GM19193 (cell line): ENCODE measurements around the gene GNA15.

Experiments
- POLR2A ChIP-seq: IDR thresholded peaks from 4 replicates; pipeline ENCODE4 v1.6.1; 2011; ENCODE audit not compliant: insufficient read depth, insufficient read length; ENCODE audit errors: extremely low read depth

GNA15 gene

DNA sequence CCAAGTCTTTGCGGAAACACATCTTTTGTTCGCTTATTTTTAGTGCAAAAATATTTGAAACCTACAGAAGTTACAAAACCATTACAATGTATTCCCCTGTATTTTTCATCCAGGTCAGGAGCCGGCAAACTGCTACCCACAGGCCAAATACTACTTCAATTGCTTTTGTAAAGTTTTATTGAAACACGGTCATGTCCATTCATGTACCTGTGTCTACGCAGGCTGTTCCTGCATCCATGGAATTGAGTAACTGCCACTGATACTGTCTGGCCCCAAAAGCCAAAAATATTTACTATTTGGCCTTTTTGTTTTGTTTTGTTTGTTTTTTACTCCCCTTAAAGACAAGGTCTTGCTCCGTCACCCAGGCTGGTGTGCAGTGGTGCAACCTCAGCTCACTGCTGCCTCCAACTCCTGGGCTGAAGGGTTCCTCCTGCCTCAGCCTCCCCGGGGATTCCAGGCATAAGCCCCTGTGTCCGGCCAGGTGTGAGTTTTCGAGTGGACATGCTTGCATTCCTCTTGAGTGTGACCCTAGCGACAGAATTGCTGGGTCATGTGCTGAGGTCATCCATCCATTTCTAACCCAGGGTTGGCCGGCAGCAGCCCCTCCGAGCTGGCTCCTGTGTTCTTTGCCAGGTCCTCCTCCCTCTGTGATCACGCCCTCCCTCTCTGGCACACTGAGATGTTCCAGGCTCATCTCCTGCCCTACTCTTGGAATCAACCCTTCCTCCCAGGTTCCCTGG, 31.9 kb downstream of the GNA15 start:
- TF ChIP-seq POLR2A = no peak

DNA sequence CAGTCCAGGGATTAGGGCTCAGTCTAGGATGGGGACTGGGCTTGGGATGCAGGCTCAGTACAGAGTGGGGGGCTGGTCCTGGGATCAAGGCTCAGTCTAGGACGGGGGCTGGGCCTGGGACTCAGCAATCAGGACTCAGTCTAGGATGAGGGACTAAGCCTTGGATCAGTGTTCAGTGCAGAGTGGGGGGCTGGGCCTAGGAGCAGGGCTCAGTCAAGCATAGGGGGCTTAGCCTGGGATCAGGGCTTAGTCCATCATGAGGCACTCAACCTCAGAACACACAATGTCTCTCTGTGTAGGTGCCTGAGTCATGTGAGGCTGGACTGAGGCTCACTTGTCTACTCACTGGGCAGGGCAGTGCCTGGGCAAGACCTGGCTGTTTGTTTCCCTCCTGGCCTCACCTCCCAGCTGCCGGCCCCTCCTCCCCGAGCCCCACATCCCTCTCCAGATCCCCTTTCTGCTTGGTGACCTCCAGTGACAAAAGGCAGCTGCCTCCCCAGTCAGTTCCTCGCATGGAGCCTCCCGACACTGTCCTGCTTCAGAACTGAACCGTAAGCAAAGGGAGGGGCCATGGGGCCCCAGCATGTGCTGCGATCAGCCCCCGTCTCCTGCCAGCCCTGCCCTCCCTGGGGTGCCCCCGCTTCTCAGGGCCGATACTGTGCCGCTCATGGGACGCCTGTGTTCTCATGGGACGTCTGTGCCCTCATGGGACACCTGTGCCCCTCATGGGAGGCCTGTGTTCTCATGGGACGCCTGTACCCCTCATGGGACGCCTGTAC, 36.2 kb downstream of the GNA15 start:
- no peak for TF ChIP-seq POLR2A

DNA sequence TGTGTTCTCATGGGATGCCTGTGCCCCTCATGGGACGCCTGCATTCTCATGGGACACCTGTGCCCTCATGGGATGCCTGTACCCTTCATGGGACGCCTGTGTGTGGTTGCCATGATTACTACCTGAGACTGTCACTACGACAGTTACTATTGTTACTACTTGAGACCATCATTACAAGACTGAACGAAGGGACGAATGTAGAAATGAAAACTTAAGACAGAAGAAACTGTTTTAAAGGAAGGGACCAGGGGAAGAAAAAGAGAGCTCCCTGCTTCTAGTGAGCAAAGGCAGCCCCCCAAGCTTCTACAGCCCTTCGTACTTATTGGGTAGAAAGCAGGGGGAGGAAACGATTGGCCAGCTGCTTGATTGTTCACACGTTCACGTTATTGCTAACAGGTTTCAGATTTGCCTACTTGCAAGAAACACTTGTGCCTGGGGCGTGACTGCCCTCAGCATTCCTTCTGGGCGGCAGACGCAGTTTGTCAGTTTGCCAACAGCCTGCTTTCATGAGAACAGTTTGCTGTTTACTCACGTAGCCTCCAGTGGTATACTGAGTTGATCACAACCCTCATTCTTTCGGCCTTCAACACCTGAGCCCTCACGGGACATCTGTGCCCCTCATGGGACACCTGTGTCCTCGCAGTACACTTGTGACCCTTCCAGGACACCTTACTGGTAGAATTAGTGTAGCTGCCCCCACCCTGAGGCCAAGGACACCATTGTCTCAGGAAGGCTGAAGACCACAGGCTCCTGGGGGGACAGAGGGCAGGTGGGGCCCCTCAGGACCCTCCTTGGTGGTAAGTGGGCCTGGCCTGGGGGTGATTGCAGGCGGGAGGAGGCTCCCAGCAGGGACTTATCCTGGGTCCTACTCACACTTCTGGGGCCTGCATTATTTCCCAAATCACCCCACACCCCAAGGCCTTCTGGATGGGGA, 40.2 kb downstream of the GNA15 start:
- TF ChIP-seq POLR2A = no peak

DNA sequence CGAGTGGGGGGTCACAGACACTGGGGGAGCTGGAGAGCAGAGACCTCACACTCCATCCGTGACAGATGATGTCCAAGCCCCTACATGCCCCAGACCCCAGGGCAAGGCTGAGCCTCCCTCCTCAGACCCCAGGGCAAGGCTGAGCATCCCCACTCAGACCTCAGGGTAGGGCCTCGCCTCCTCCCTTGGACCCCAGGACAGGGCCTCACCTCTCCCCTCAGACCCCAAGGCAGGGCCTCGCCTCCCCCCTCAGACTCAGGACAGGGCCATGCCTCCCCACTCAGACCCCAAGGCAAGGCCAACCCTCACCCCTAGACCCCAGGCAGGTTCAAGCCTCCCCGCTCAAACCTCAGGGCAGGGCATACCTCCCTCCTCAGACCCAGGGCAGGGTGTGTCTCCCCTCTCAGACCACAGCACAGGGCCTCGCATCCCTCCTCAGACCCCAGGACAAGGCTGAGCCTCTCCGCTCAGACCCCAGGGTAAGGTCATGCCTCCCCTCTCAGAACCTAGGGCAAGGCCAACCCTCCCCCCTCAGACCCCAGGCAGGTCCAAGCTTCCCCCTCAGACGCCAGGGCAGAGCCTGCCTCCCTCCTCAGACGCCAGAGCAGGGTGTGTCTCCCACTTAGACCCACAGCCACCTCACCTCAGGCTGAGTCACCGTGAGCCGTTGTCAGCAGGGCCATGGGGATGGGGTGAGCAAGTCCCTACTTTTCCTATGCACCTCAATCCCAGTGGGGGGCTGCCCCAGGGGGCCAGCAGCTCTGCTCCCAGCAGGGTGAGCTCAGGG, 41.1 kb downstream of the GNA15 start:
- no peak for TF ChIP-seq POLR2A

GRCh38 chr19:3178377-3178972, 42.6 kb downstream of the GNA15 start, which contains the start of gene S1PR4:
Gene S1PR4 (plus strand): TSS chr19:3178769. CDS start chr19:3178793, 24 bp downstream.
- peak; percentile 79 for TF ChIP-seq POLR2A

- TF ChIP-seq POLR2A = peak; percentile 13
Measured at GRCh38 chr19:3178973-3179738, 43.3 kb downstream of the GNA15 start.

DNA sequence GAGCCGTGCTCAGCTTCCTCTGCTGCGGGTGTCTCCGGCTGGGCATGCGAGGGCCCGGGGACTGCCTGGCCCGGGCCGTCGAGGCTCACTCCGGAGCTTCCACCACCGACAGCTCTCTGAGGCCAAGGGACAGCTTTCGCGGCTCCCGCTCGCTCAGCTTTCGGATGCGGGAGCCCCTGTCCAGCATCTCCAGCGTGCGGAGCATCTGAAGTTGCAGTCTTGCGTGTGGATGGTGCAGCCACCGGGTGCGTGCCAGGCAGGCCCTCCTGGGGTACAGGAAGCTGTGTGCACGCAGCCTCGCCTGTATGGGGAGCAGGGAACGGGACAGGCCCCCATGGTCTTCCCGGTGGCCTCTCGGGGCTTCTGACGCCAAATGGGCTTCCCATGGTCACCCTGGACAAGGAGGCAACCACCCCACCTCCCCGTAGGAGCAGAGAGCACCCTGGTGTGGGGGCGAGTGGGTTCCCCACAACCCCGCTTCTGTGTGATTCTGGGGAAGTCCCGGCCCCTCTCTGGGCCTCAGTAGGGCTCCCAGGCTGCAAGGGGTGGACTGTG, 44.0 kb downstream of the GNA15 start:
- no peak for TF ChIP-seq POLR2A

DNA sequence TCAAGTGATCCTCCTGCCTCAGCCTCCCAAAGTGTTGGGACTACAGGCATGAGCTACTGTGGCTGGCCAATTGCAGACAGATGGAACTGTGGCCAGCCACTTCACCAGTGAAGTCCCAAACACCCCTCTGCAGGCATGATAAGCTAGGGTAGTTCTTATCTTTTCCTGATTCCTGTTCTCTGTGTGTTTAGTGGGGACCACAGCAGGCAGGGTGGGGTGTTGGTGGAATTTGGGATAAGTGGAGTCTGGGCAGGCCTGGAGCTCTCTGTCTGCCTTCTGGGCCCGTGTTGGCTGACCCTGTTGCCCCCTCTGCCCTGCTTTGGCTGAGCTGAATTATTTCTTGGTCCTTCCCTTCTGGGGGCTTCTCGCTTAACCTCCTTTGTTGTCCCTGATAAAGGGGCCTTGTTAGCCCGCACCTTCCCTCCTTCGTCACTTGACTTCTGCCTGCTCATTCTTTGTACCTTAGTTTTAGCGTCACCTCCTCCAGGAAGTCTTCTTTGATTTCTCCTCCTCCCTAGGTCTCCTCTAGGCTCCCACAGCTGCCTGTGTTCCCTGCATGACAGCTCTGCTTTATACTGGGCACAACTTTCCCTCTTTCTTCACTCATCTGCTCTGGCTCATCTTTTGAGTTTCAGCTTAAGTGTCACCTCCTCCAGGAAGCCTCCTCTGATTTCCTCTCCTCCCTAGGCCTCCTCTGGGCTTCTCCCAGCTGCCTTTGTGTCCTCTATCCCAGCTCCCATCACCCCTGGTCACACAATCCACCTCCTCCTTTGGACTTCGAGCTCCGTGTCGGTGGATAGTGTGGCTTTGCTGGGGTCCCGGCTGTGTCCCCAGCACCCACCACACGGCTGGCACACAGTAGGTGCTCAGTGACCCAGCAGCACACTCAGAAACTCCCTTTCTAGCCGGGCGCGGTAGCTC, 48.1 kb downstream of the GNA15 start:
- no peak for TF ChIP-seq POLR2A

GRCh38 chr19:3184847-3185460, 49.1 kb downstream of the GNA15 start:
- no peak for TF ChIP-seq POLR2A

DNA sequence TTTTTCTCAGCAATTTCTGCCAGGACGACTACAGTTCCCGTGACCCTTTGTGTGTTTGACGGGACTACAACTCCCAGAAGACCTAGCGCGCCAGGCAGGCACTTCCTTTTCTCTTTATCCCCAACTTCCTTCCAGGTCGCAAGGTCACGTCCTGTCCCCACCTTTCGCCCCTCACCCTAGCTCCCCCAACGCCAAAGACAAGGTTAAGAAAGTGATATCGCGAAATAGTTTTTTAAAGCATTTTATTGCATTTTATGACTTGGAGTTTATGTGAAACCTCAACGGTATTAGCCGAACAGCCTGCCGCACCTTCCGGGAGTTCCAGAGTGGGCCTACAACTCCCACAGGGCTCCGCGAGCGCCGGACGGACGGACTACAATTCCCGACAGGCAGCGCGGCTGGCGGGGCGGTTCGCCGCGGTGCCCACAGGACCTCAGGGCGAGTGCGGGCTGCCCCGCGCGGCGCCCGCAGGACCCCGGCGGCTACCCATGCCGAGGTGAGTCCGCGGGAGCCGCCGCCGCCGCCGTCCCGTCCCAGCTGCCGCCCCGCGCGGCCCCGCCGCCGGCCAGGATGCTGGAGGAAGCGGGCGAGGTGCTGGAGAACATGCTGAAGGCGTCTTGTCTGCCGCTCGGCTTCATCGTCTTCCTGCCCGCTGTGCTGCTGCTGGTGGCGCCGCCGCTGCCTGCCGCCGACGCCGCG, 49.8 kb downstream of the GNA15 start, which contains the start of gene NCLN:
Gene NCLN, plus strand, starts transcription at position 470 of the 699 bp plus-strand sequence. Its CDS starts 101 bp downstream, at position 571.
- peak; percentile 68 for TF ChIP-seq POLR2A
